ENCODE data around the gene TMEM269.
"Not testable (repeated sequence)": the region's sequence is repeated elsewhere in the genome, so short reads cannot be mapped to it uniquely, and the experiment has no call there.

TMEM269 gene

GRCh38 chr1:42779725-42780124 lies 5.1 kb upstream of the TMEM269 start:
- DNase-seq, result no peak

- DNase-seq, result no peak
These were observed 4.6 kb upstream of the TMEM269 start for GRCh38 chr1:42780176-42780575.

DNA sequence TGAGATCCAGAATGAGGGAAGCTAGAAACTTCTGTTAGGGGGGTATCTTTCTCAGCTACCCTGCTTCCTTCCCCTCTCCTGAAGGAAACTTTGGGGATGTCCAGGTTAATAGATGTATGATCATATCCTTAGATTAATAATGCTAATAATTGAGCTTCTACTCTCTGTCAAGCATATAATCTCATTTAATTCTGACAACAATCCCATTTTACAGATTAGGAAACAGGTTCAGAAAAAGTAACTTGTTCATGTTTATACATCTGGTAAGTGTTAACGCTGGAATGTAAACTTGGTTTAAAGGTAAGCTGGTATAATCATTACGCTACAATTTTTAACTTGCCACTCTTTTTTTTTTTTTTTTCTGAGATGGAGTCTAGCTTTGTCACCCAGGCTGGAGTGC lies 1.7 kb upstream of the TMEM269 start:
- no peak for DNase-seq

DNA sequence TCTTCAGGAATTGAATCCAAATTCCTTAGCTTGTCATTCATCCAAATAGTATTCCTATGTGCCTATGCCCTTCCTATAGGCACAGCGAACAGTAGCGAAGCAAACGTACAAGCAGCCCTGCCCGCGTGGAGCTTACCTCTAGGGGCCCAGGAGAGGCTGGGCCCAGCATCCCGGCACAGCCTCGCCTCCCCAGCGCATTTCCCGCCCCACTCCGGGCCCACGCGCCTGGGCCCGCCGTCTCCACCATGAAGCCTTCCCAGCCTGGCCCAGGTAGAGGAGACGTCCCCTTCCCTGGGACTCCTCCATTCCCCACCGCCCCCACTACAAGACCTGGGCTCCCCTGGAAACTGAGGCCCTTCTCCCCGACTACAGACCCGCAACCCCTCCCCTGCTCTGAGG lies 245 bp upstream of the TMEM269 start:
- no peak for DNase-seq

GRCh38 chr1:42786097-42786496 lies 1.3 kb downstream of the TMEM269 start:
- no peak for DNase-seq

DNA sequence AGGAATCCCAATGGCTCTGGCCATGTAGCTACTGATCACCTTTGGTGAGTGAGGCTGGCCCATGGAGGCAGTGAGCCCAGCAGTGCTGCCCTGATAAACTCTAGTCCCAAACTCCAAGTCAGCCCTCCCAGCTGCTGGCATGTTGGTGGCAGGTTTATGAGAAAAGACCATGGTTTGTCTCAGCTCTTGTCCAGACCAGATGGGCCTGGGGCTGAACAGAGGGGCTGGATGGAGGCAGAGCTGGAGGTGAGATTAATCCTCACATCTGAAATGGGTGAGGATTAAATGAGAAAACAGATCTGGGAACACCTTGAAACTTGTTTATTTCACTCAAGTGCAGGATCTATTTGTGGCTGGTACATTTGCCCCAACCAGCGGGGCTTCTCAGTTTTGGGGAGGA lies 3.2 kb downstream of the TMEM269 start:
- no peak for DNase-seq

- no peak for DNase-seq
These were observed 9.0 kb downstream of the TMEM269 start for GRCh38 chr1:42793824-42794223.

- no peak for DNase-seq
These were observed 12.6 kb downstream of the TMEM269 start for GRCh38 chr1:42797414-42797813.

DNA sequence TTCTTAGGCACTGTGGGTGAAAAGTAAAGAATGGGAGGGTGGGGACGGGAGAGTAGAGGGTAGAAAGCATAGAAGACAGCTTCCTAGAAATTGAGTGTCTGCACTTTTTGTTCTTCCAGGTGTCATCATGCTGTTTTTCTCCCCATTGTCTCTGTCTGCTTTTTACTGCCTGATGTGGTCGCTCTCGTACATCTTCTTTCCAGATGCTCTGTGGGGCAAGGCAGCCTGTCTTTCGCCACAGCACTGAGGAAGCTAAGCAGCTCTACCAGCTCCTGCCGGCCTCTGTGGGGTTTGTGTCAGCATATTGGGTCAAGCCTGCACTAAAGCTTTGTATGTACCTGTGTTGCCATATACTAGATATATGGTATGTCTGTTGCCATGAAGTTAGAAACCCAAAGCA lies 13.2 kb downstream of the TMEM269 start:
- DNase-seq, result no peak

DNA sequence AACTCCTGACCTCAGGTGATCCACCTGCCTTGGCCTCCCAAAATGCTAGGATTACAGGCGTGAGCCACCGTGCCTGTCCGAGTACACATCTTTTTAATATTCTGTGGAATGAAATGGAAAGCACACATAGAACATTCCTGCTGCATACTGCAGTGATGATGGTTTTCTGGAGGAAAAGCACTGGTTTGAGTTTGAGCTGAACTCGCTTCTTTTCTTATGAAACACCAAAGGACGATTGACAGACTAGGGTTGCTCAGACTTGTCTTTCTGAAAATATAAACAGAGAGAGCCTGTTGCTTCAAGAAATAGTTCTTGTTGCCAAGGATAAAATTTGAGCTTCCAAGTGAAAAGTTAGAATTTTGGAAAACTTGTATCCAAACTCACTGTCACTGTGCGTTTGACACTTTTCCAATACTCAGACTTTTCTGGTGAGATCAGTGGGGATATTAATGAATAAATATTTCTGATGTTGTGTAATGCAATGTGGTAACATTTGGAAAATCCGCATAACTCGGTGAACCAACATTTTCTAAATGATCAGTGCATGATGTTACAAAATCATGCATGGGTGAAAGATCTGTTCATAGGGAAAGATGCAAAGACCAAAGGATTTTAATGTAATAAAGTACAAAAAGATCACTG lies 17.2 kb downstream of the TMEM269 start:
- DNase-seq, result no peak

DNA sequence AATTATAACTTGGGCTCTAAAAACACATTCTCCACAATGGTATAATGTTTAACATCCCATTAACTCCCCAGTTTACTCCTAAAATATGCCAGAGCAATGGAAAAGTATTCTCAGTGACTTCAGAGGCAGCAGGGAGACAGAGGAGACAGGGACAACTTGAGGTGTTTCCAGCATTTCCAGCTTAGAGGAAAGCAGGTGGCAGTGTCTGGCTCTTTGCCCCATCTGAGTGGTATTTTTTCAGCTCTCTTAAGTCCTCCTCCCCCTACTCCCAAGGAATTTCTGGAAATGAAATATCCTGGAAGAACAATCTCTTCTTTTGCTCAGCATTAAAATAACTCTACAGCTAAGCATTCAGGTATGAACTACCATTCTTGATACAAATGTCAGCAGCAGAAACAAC lies 21.4 kb downstream of the TMEM269 start:
- no peak for DNase-seq

DNA sequence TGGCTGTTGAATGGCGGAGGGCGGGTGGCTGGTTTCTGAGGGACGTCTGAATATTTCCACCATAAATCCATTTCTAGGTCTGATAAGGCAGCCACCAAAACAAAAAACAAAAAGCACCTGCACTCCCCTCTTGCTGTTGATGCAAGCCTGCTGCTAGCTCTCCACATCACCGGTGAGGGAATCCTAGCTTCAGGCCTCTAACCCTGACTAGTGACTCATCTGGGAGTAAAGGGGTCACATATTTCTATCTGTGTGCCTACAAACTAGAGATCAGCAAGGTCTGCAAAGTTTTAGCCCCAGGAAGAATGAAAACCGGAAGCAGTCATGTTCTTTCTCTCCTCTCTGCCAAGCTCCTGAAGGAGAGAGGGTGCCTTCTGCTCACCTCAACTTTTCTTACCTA lies 21.8 kb downstream of the TMEM269 start:
- no peak for DNase-seq

- DNase-seq, result no peak
These were observed 22.4 kb downstream of the TMEM269 start for GRCh38 chr1:42807056-42807668.

DNA sequence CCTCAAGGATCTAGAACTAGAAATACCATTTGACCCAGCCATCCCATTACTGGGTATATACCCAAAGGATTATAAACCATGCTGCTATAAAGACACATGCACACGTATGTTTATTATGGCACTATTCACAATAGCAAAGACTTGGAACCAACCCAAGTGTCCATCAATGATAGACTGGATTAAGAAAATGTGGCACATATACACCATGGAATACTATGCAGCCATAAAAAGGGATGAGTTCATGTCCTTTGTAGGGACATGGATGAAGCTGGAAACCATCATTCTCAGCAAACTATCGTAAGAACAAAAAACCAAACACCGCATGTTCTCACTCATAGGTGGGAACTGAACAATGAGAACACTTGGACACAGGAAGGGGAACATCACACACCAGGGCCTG lies 30.0 kb downstream of the TMEM269 start:
- DNase-seq, result not testable (repeated sequence)

GRCh38 chr1:42815941-42816584 lies 31.3 kb downstream of the TMEM269 start:
- DNase-seq, result no peak

- DNase-seq, result peak; percentile 97
These were observed 32.0 kb downstream of the TMEM269 start, which contains the start of the genes ERMAP and SVBP for GRCh38 chr1:42816585-42817439. Gene ERMAP (plus strand): TSS chr1:42817122. CDS start chr1:42830449, 13,327 bp downstream. Gene SVBP (minus strand): TSS chr1:42817397. CDS start chr1:42816544, 853 bp downstream.

- no peak for DNase-seq
These were observed 32.6 kb downstream of the TMEM269 start for GRCh38 chr1:42817440-42817767.

DNA sequence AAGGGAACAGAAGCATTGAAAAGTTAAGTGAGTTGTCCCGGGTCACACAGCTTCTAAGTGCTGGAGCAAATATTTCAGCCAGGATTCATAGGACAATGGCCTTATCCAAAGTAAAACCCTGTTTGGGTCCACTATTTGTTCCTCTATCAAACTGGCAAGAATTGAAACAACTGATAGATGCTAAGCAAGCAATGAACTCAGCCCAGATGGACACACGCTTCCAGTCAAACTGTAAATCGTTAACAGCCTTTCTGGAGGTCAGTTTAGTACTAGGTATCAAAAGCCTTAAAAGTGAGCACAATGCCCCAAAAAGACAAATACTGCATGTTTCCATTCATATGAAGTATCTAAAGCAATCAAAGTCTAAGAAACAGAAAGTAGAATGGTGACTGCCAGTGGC lies 33.2 kb downstream of the TMEM269 start:
- DNase-seq, result no peak

DNA sequence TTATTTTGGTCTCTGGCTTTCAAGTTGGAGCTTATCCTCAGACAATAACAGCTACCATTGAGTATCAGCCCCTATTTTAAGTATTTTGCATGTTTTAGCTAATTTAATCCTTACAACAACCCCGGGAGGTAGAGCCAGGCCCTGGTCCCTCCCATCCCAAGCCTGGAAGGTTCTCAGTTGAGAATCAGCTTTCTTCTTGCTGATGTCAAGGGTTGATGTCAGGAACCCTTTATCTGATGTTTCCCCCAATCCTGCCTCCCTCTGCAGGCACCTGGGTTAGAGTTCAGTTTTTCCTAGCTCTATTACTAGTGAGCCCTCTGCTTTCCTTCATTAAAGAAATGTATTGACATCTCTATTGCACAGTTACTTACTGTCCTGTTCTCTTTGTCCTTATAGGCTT lies 36.0 kb downstream of the TMEM269 start:
- DNase-seq, result no peak

- no peak for DNase-seq
These were observed 36.9 kb downstream of the TMEM269 start for GRCh38 chr1:42821690-42822089.

- DNase-seq, result no peak
These were observed 38.1 kb downstream of the TMEM269 start for GRCh38 chr1:42822800-42823392.

DNA sequence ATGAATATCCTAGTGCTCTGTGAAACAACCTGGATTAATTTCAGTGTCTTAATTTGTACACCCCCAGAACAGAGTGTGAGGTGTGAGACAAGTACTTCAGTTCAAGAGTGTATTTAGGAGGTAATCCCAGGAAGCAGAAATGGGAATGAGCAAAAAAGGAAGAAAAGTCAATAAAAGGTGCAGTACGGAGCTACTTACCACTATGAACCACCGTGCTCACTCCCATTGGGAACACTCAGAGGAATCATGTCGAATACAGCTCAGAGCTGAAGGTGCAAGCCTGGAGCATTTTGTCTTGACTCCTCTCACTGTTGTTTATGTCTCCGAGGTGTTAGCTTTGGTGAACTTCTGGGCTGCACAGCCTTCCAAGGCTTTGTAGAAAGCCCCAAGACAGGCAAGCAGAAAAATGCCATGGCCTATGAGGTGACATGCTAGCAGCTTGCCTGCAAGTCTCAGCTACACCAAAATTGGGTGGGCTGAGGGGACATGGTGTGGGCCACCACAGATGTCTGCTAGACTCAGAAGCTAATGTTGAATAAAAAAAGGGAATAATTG lies 39.8 kb downstream of the TMEM269 start:
- no peak for DNase-seq

Measured in T-helper 9 cell (primary cell).